PFSK-1 (cell line): ENCODE results near the gene MMP26.

Source experiments
- FOXP2 ChIP-seq: optimal IDR thresholded peaks from 2 replicates; pipeline ENCODE3; 2011; ENCODE audit warnings: borderline replicate concordance, control low read depth, inconsistent platforms; ENCODE audit not compliant: insufficient read depth; ENCODE audit errors: extremely low read length, extremely low read depth
- POLR2AphosphoS5 ChIP-seq: IDR thresholded peaks from 2 replicates; pipeline ENCODE4 v1.6.1; 2012; ENCODE audit warnings: low read depth, mild to moderate bottlenecking, control low read depth, low read length, moderate library complexity
- REST ChIP-seq, 2 experiments: IDR thresholded peaks; 2 replicates each; pipeline versions ENCODE4 v1.6.1 to v1.8.0; 2011 to 2012; ENCODE audit warnings: low read depth in 2 of 2, low read length in 2 of 2, control low read depth in 1 of 2, inconsistent platforms in 1 of 2, mild to moderate bottlenecking in 1 of 2, moderate library complexity in 1 of 2; ENCODE audit not compliant: insufficient read depth in 1 of 2
- SIN3A ChIP-seq: IDR thresholded peaks from 2 replicates; pipeline ENCODE4 v1.6.1; 2012; ENCODE audit warnings: mild to moderate bottlenecking, low read length, moderate library complexity, borderline replicate concordance; ENCODE audit not compliant: insufficient read depth
- TAF1 ChIP-seq: IDR thresholded peaks from 2 replicates; pipeline ENCODE4 v1.6.1; 2012; ENCODE audit warnings: low read length, control low read depth, borderline replicate concordance; ENCODE audit not compliant: insufficient read depth

The MMP26 gene

GRCh38 chr11:4713241-4713640, 8.7 kb downstream of the MMP26 start:
- no peak for TF ChIP-seq SIN3A
- TF ChIP-seq REST (IDR thresholded peaks at IDR 0.05; ENCODE audit: insufficient read depth in 1 of 2, low read depth in 2 of 2, low read length in 2 of 2) = no peak
- TF ChIP-seq TAF1 = no peak
- TF ChIP-seq POLR2AphosphoS5 = no peak
- no peak for TF ChIP-seq FOXP2

- no peak for TF ChIP-seq REST (IDR thresholded peaks at IDR 0.05; ENCODE audit: insufficient read depth in 1 of 2, low read depth in 2 of 2, low read length in 2 of 2)
- no peak for TF ChIP-seq FOXP2
- TF ChIP-seq SIN3A = no peak
- no peak for TF ChIP-seq POLR2AphosphoS5
- TF ChIP-seq TAF1 = no peak
Observed at GRCh38 chr11:4714300-4714699, 9.7 kb downstream of the MMP26 start.

GRCh38 chr11:4727171-4727570, 22.6 kb downstream of the MMP26 start:
- no peak for TF ChIP-seq REST (IDR thresholded peaks at IDR 0.05; ENCODE audit: insufficient read depth in 1 of 2, low read depth in 2 of 2, low read length in 2 of 2)

- TF ChIP-seq TAF1 (no peak), FOXP2 (no peak), SIN3A (no peak), REST (IDR thresholded peaks at IDR 0.05; ENCODE audit: insufficient read depth in 1 of 2, low read depth in 2 of 2, low read length in 2 of 2) (no peak), POLR2AphosphoS5 (no peak)
Observed at GRCh38 chr11:4740735-4741134, 36.2 kb downstream of the MMP26 start.

DNA sequence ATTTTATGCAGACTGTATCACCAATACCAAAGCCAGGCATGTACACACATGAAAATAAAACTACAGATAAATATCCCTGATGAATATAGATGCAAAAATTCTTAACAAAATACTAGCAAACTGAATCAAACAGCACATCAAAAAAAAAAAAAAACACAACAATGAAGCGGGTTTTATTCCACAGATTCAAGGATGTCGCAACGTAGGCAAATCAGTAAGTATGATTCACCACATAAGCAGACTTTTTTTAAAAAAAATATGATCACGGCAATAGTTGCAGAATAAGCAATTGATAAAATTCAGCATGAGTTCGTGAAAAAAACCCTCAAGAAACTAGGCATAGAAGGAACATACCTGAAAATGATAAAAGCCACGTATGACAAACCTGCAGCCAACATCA, 43.9 kb downstream of the MMP26 start:
- no peak for TF ChIP-seq FOXP2
- TF ChIP-seq TAF1 = no peak
- no peak for TF ChIP-seq POLR2AphosphoS5
- no peak for TF ChIP-seq SIN3A
